Brain microvascular endothelial cell (primary cell): ENCODE measurements around the gene ATP6V0A1.

Source experiments
- DNase-seq: peaks from one replicate; pipeline ENCODE4 v3.0.0-alpha.2; 2020
- H3K27ac ChIP-seq: fragments of 250-450 bp; sonication (Bioruptor Pico); 2 replicates; pipeline ENCODE4 v1.5.1; 2020; ENCODE audit warnings: mild to moderate bottlenecking, moderate library complexity
- H3K27me3 ChIP-seq: fragments of 250-450 bp; sonication (Bioruptor Pico); replicated peaks from 2 replicates; pipeline ENCODE4 v1.5.1; 2020; ENCODE audit warnings: mild to moderate bottlenecking
- H3K36me3 ChIP-seq: fragments of 250-450 bp; sonication (Bioruptor Pico); replicated peaks from 2 replicates; pipeline ENCODE4 v1.5.1; 2020; ENCODE audit warnings: mild to moderate bottlenecking
- H3K4me3 ChIP-seq: 2 replicates; pipeline ENCODE4 v1.5.1; 2011; ENCODE audit warnings: low read depth, mild to moderate bottlenecking, control low read depth, low read length, moderate library complexity
- CTCF ChIP-seq: IDR thresholded peaks from 2 replicates; pipeline ENCODE4 v1.5.1; 2011; ENCODE audit warnings: low read depth, mild to moderate bottlenecking, moderate library complexity, low read length, control low read depth, inconsistent platforms; ENCODE audit errors: missing control alignments
- in situ Hi-C: cut with HindIII; loops from 2 replicates; pipeline ENCODE4 v1.10.0; 2017; ENCODE audit warnings: low sequenced_read_pairs, low pct_ligation_motif_present

The ATP6V0A1 gene

GRCh38 chr17:42564815-42565522, 106.3 kb downstream of the ATP6V0A1 start:
- H3K27ac ChIP-seq: no peak overlapping the region
- TF ChIP-seq CTCF: no peak
- in situ Hi-C loops: no loop called here
- H3K36me3 ChIP-seq: peaks cover 36% of the 10 kb centered on the region
- no peaks in the 10 kb centered on the region for H3K27me3 ChIP-seq
- H3K4me3 ChIP-seq: no peak overlapping the region
- DNase-seq: no peak

GRCh38 chr17:42565523-42566214, 107.0 kb downstream of the ATP6V0A1 start:
- no peak for TF ChIP-seq CTCF
- no peak overlapping the region for H3K4me3 ChIP-seq

GRCh38 chr17:42566215-42566882, 107.7 kb downstream of the ATP6V0A1 start:
- no peak for DNase-seq
- peaks cover 44% of the 10 kb centered on the region for H3K36me3 ChIP-seq
- peak overlapping the region; percentile 60 for H3K27ac ChIP-seq
- in situ Hi-C loops: no loop called here
- no peak for TF ChIP-seq CTCF
- H3K27me3 ChIP-seq: no peaks in the 10 kb centered on the region
- H3K4me3 ChIP-seq: peak overlapping the region; percentile 94

More at GRCh38 chr17:42565523-42566214, 107.0 kb downstream of the ATP6V0A1 start:
- no peak for DNase-seq
- peaks cover 41% of the 10 kb centered on the region for H3K36me3 ChIP-seq
- in situ Hi-C loops: no loop called here
- H3K27ac ChIP-seq: no peak overlapping the region
- no peaks in the 10 kb centered on the region for H3K27me3 ChIP-seq

- Histone ChIP-seq H3K27me3 (no peaks in the 10 kb centered on the region), H3K4me3 (peak within 1 kb of the TSS; percentile 94), H3K36me3 (peaks cover 49% of the 10 kb centered on the region), H3K27ac (peak within 1 kb of the TSS; percentile 60)
- DNase-seq: peak; percentile 76
- no peak for TF ChIP-seq CTCF
- in situ Hi-C loops: no loop called here
Observed at GRCh38 chr17:42566883-42567573, 108.3 kb downstream of the ATP6V0A1 start, which contains the start of gene MLX. MLX (plus strand) TSS chr17:42567100; CDS start chr17:42567125, 25 bp downstream.

- peaks cover 62% of the 10 kb centered on the region for H3K36me3 ChIP-seq
- no peak overlapping the region for H3K27ac ChIP-seq
Observed at GRCh38 chr17:42568341-42569111, 109.8 kb downstream of the ATP6V0A1 start.

More at GRCh38 chr17:42568341-42569111, 109.8 kb downstream of the ATP6V0A1 start:
- no peak for TF ChIP-seq CTCF
- in situ Hi-C loops: no loop called here
- no peak for DNase-seq
- Histone ChIP-seq H3K4me3 (no peak overlapping the region), H3K27me3 (no peaks in the 10 kb centered on the region)
